HG03342 (cell line): ENCODE results near the gene PIGT.
"Not testable (repeated sequence)": the region's sequence is repeated elsewhere in the genome, so short reads cannot be mapped to it uniquely, and the experiment has no call there.

ENCODE experiments used
- ATAC-seq: cut with Tn5 transposase; IDR thresholded peaks from one replicate; pipeline ENCODE4 v1.9.1; 2021; ENCODE audit warnings: mild to moderate bottlenecking, moderate library complexity; ENCODE audit not compliant: unreplicated experiment

Gene PIGT

DNA sequence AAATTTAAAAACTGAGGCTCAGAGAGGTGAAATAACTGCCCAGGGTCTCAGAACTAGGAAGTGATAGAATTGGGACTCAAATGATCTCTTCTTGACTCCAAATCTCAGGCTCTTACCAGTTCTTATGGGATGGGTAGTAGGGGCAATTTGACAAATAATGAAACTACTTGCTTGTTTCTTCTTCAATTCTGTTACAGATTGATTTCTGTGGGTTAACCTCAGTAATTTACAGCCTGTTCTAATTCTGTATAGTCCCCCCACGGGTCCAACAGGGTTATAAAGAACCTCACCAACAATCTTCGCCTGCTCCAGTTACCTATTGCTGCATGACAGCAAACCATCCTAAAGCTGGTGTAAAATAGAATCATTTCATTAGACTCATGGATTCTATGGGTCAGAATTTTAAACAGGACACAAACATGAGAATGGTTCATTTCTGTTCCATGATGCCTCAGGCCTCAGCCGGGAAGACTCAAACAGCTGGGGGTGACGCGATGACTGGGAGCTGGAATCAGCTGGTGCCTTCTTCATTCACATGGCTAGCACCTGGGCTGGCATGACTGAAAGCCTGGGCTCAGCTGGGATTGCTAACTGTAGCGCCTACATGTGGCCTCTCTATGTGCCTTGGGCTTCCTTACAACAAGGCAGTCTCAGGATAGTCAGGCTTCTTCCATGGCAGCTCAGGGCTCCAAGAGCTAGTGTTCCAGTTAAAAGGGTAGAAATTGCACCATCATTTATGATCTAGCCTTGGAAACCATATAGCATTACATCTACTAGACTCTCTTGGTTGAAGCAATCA is 47.0 kb downstream of the PIGT start:
- no peak for ATAC-seq

GRCh38 chr20:45463709-45464108 is 47.8 kb downstream of the PIGT start:
- no peak for ATAC-seq

DNA sequence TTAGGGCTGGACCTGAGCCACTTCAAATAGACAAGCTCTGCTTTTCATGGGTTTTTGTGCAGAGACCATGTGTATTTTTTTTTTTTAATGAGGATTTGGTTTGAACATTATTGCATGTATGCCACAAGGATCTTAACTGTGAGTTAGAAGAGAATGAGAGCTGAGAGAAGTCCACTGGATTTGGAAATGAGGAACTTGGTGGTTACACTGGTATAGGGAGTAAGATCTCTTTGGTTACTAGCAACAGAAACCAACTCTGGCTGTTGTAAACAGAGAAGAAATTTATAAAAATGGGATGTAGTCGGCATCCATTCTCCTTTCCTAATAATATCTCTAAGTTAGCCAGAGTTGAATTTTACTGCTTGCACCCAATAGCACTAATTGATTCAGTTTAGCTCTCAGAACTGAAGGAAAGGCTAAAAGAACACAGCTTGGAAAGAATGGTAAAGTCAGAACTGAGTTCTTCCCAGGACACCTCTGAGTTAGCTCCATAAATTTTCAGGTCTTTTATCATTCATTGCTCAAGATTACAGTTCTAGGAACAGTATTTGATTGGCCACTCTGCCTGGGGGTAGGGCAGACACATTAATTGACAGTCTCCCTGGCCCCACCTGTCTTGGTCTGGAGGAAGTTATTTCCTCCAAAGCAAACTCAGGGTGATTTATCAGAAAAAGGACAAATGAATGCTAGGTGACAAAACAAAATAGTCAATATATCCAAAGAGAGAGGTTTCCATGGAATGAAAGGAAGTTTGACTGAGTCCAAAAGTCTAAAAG is 49.7 kb downstream of the PIGT start:
- no peak for ATAC-seq

DNA sequence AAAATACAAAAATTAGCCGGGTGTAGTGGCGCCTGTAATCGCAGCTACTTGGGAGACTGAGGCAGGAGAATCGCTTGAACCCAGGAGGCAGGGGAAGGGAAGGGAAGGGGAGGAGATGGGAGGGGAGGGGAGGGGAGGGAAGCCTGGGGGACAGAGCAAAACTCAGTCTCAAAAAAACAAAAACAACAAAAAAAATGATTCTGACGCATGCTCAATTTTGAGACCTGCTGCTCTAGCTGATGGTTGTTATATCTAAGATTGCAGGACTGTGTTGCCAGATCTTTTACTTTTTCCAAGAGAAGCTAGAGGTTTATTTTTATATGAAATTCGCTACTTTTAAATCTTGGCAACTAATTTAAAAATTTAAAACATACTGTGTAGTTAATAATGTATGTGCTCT is 51.2 kb downstream of the PIGT start:
- no peak for ATAC-seq

- no peak for ATAC-seq
Observed at GRCh38 chr20:45467861-45468260, 51.9 kb downstream of the PIGT start.

DNA sequence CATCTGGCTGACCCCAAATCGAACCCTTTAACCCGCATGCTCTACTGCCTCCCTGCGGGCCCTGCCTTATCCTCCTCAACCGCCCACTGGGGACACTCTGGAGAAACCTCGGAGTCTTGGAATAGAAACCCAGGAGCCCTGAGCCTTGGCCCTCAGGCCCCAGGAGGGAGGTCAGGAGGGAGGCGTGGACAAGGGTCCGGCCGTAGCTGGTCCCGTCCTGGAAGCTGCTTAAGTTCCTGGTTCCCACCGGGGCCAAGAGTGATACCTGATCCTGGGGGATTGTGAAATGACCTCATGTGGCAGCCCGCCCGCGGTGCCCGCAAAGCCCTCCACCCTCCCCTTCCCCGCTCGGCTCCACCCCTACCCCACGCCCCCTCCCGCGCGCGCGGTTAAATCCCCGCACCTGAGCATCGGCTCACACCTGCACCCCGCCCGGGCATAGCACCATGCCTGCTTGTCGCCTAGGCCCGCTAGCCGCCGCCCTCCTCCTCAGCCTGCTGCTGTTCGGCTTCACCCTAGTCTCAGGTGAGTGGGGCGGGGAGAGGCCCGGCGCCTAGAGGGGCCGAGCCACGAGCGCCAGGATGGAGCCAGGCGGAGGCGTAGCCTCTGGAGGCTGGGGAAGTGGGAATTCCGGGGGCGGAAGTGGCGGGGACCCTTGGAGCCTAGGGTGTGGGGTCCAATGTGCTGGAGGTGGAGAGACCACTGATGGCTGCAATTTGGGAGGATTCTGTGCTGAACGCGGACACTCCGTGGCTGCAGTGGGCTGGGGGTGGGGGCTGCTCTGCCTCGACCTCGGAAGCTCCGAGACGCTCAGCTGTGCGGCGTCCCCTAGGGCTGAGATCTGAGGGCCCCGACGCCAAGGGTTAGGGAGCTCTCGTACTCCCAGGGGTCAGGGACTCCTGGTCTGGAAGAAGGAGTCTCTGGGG is 53.7 kb downstream of the PIGT start, which contains the start of gene WFDC2:
WFDC2 (plus strand) TSS at position 418 of the 926 bp plus-strand sequence; CDS start at position 447, 29 bp downstream.
- ATAC-seq, result no peak

DNA sequence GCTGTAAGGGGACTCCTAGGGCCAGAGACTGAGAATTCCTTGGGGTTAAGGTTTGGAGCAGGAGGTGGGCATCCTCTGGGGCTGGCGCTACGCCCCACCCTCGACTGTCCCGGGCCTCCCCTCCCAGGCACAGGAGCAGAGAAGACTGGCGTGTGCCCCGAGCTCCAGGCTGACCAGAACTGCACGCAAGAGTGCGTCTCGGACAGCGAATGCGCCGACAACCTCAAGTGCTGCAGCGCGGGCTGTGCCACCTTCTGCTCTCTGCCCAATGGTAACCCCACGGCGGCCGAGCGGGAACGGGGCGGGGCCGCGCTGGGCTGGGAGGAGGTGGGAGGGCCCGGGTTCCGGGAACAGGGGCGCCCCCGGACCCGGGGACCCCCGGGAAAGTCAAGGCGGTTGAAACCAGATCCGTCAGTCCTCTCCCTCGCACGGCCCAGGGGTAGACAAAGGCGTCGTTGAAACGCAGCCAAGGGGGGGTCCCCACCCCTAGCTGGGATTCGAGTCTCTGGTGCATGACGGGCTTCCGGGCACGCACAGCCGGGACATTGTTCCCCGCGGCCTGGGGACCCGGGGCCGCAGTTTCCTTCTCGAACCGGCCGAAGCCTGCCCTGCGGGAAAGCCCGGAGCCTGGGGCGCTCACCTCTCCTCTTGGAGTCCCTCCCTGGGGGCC is 54.5 kb downstream of the PIGT start:
- peak; percentile 61 for ATAC-seq

GRCh38 chr20:45470937-45471336 is 55.0 kb downstream of the PIGT start:
- ATAC-seq, result peak; percentile 16

DNA sequence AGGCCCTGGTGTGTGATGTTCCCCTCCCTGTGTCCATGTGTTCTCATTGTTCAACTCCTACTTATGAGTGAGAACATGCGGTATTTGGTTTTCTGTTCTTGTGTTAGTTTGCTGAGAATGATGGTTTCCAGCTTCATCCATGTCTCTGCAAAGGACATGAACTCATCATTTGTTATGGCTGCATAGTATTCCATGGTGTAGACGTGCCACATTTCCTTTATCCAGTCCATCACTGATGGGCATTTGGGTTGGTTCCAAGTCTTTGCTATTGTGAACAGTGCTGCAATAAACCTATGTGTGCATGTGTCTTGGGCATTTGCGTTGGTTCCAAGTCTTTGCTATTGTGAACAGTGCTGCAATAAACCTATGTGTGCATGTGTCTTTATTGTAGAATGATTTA is 56.3 kb downstream of the PIGT start:
- not testable (repeated sequence) for ATAC-seq
